ENCODE results near the gene GPR4. TPM values are rescaled to one million over a fixed set of nuclear protein-coding genes. Genes with fewer than 3 reads are reported as not detected.

The GPR4 gene
- total RNA-seq, 6 donors from 2014 or later, result 1.0 to 22.1 (median 6.8) TPM

DNA sequence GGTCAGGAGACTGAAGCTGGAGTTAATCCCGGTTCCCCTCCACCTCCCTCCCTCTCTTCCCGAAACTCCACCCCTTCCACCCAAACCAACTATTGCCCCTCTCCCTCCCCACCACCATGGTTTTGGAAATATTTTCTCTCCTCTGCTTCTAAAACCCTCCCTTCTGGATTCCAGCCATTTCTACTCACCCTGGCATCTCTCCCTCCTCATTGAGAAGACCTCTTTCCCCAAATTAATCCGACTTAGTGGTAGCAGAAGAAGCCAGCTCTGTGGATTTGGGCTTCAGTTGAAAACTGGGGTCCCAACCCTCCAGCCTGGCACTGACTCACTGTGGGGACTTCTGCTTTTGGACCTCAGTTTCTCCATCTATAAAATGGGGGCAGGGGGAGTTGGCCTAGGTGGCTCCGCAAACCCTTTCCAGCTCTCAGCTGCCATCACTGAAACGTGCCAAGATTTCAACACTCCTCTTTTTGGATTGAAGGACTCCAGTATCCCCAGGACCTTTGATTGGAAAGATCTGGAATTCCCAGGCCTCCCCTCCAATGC lies 1.6 kb downstream of the GPR4 start:
- H3K27me3 ChIP-seq, result peaks cover 0 to 36% (median 17%) of the 10 kb centered on the region in 4 donors
- no peak for ATAC-seq (ENCODE audit: low FRiP score in 2 of 2)
- DNase-seq, result no peak
- H3K27ac ChIP-seq, result peak overlapping the region; percentile 24 to 89 (median 64)
- H3K4me3 ChIP-seq, result peak overlapping the region; percentile 1 to 57 (median 53)
- no peaks in the 10 kb centered on the region for H3K36me3 ChIP-seq
- peaks cover 17 to 50% (median 27%) of the 10 kb centered on the region in 4 donors for H3K4me1 ChIP-seq
- 37 to 47% methylated on average over 5 of the region's 5 CpGs for whole genome bisulfite sequencing, 2 donors
- no peaks in the 10 kb centered on the region for H3K9me3 ChIP-seq
- TF ChIP-seq POLR2A (IDR thresholded peaks at IDR 0.05) (no peak), EP300 (IDR thresholded peaks at IDR 0.05) (no peak), POLR2AphosphoS5 (IDR thresholded peaks at IDR 0.05) (no peak)
- TF ChIP-seq, protein P1, sequence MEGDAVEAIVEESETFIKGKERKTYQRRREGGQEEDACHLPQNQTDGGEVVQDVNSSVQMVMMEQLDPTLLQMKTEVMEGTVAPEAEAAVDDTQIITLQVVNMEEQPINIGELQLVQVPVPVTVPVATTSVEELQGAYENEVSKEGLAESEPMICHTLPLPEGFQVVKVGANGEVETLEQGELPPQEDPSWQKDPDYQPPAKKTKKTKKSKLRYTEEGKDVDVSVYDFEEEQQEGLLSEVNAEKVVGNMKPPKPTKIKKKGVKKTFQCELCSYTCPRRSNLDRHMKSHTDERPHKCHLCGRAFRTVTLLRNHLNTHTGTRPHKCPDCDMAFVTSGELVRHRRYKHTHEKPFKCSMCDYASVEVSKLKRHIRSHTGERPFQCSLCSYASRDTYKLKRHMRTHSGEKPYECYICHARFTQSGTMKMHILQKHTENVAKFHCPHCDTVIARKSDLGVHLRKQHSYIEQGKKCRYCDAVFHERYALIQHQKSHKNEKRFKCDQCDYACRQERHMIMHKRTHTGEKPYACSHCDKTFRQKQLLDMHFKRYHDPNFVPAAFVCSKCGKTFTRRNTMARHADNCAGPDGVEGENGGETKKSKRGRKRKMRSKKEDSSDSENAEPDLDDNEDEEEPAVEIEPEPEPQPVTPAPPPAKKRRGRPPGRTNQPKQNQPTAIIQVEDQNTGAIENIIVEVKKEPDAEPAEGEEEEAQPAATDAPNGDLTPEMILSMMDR (IDR thresholded peaks at IDR 0.05), result no peak

DNA sequence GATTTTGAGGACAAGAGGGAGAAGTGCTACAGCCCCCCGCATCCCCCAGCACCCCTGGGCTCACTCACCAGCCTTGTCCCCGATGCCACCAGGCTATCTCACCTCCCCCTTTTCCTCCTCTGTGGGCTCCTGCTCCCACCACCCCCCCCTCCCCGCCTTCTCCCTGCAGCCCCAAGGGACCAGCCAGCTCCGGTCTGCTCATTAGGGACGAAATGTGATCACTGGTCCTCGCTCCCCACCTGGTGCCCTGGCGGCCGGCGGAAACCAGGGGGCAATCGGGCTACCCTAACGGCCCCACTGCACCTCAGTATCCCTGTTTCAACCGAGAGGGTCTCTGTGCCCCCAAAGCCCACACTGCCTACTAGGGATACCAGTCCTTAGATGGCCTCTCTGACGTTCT lies 2.7 kb downstream of the GPR4 start:
- DNase-seq (no peak), ATAC-seq (ENCODE audit: low FRiP score in 2 of 2) (no peak)
- WGBS, 2 donors, result 9 to 17% methylated on average over 5 to 13 of the region's 13 CpGs
- TF ChIP-seq POLR2AphosphoS5 (IDR thresholded peaks at IDR 0.05) (no peak), EP300 (IDR thresholded peaks at IDR 0.05) (no peak), POLR2A (IDR thresholded peaks at IDR 0.05) (no peak)
- TF ChIP-seq, protein P1 (IDR thresholded peaks at IDR 0.05), result no peak
- Histone ChIP-seq H3K4me1 (peaks cover 17 to 50% (median 30%) of the 10 kb centered on the region in 4 donors), H3K9me3 (no peaks in the 10 kb centered on the region), H3K4me3 (peak overlapping the region in 3 of 4 donors; percentile 5 to 57 (median 13)), H3K36me3 (no peaks in the 10 kb centered on the region), H3K27ac (peak overlapping the region; percentile 35 to 89 (median 79)), H3K27me3 (peaks cover 0 to 36% (median 17%) of the 10 kb centered on the region in 4 donors)

DNA sequence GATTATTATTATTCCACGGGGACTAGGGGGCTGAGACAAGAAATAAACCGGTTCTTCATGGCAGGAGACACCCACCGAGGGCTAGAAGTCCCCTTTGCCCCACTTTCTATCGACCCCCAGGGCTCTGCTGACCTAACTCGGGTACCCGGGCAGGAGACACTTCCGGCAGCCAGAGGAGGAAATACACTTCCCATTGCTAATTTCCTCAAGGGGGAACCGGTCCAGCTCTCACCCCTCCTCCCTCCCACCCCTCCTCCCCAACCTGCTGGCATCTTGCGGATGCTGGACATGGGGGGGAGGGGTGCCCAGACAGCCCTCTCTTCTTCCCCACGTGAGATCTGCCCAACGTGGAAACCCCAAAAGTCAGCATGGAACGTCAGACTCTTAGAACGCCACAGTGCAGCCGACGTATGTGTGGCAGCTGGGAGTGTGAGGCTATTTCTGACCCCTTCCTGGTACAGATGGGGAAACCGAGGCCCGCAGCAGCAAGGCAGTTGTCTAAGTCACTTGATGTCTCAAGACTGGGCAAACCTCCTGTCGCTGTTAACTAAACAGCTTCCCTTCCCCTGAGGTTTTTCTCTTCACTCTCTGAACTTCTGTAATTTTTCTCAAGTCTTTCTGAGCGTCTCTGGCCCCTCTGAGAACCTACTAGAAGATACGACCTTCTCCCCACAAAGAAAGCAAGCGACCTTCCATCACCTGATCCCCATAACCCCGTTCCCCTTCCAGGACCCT lies 3.6 kb downstream of the GPR4 start:
- Histone ChIP-seq H3K36me3 (no peaks in the 10 kb centered on the region), H3K4me3 (peak overlapping the region in 3 of 4 donors; percentile 10 to 57 (median 17)), H3K27me3 (peaks cover 0 to 36% (median 17%) of the 10 kb centered on the region in 4 donors), H3K27ac (peak overlapping the region; percentile 45 to 89 (median 79)), H3K9me3 (no peaks in the 10 kb centered on the region), H3K4me1 (peaks cover 17 to 50% (median 31%) of the 10 kb centered on the region in 4 donors)
- ATAC-seq (ENCODE audit: low FRiP score in 2 of 2) (peak in 1 of 2 donors; percentile 27), DNase-seq (peak in 1 of 2 donors; percentile 32)
- no peak for TF ChIP-seq EP300 (IDR thresholded peaks at IDR 0.05)
- TF ChIP-seq, protein P1 (IDR thresholded peaks at IDR 0.05), result no peak
- TF ChIP-seq POLR2A (IDR thresholded peaks at IDR 0.05), result no peak
- TF ChIP-seq POLR2AphosphoS5 (IDR thresholded peaks at IDR 0.05), result peak in 1 of 2 donors; percentile 21
- WGBS, 2 donors, result 4% methylated on average over 20 to 22 of the region's 22 CpGs

DNA sequence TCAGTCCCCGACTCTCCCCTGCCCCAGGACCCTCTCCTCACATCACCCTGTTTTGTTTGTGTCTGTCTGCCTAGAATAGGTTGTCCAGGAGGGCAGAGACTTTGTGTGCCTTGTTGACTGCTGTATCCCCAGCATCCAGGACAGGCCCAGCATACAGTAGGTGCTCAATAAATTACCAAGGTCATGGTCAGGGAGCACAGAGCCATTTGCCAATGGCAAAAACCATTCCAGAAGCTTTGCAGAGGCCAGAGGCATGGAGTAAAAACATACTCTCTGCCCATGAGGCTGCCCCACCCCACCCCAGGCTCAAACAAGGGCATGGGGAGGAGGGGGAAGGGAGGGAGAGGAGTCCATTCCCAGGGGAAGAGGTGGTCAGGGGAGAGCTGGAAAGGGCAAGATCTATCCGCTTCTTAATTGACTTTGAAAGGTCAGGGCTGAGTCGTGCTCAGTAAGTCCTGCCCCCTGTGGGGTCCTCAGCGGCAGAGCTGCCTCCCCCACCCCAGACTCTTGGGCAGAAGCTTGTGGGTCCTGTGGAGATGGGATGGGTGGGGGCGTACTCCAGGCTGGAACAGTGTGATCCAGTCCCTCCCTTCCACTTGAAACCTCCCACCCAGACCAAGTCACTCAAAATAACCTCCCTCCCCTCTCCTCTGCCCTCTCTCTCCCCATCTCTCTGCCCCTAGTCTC lies 4.4 kb downstream of the GPR4 start:
- TF ChIP-seq, protein P1 (IDR thresholded peaks at IDR 0.05), result no peak
- TF ChIP-seq POLR2A (IDR thresholded peaks at IDR 0.05) (no peak), POLR2AphosphoS5 (IDR thresholded peaks at IDR 0.05) (no peak)
- peak overlapping the region; percentile 45 to 89 (median 79) for H3K27ac ChIP-seq
- ATAC-seq (ENCODE audit: low FRiP score in 2 of 2), result peak in 1 of 2 donors; percentile 23
- peaks cover 0 to 33% (median 17%) of the 10 kb centered on the region in 4 donors for H3K27me3 ChIP-seq
- H3K9me3 ChIP-seq, result no peaks in the 10 kb centered on the region
- DNase-seq, result no peak
- no peaks in the 10 kb centered on the region for H3K36me3 ChIP-seq
- WGBS, 2 donors, result 18 to 20% methylated on average over 5 of the region's 5 CpGs
- peak overlapping the region in 2 of 4 donors; percentile 17 to 57 for H3K4me3 ChIP-seq
- H3K4me1 ChIP-seq, result peaks cover 17 to 59% (median 38%) of the 10 kb centered on the region in 4 donors

Data from upper lobe of left lung (tissue), 6 donors.